ENCODE data around the gene CARD6.
"Not testable (repeated sequence)": the region's sequence is repeated elsewhere in the genome, so short reads cannot be mapped to it uniquely, and the experiment has no call there.

Gene CARD6

GRCh38 chr5:40875958-40876357 is 34.8 kb downstream of the CARD6 start:
- no peak for DNase-seq

GRCh38 chr5:40877371-40877988 is 36.3 kb downstream of the CARD6 start:
- DNase-seq: no peak

- DNase-seq: peak in 2 of 4 experiments; percentile 58 to 64
Observed at GRCh38 chr5:40879163-40879942, 38.2 kb downstream of the CARD6 start.

GRCh38 chr5:40882291-40882690 is 41.1 kb downstream of the CARD6 start:
- DNase-seq: no peak

GRCh38 chr5:40883051-40883450 is 41.9 kb downstream of the CARD6 start:
- not testable (repeated sequence) for DNase-seq

GRCh38 chr5:40895440-40896425 is 54.6 kb downstream of the CARD6 start:
- DNase-seq: not testable (repeated sequence)

- peak; percentile 19 to 43 (median 30) for DNase-seq
Observed at GRCh38 chr5:40904205-40904993, 63.2 kb downstream of the CARD6 start.

GRCh38 chr5:40904994-40905306 is 63.8 kb downstream of the CARD6 start:
- DNase-seq: no peak

GRCh38 chr5:40906351-40906751 is 65.2 kb downstream of the CARD6 start:
- no peak for DNase-seq

GRCh38 chr5:40909264-40909663 is 68.1 kb downstream of the CARD6 start, which contains the start of gene C7:
Gene C7, plus strand, starts transcription at chr5:40909497. Its CDS starts 114 bp downstream, at chr5:40909611.
- DNase-seq: no peak

GRCh38 chr5:40909723-40910122 is 68.6 kb downstream of the CARD6 start:
- no peak for DNase-seq
